ENCODE results near the gene WDR20.
A peak's percentile ranks its signal among the peaks of the same experiment; 100 is the strongest.
"Not testable (repeated sequence)": the region's sequence is repeated elsewhere in the genome, so short reads cannot be mapped to it uniquely, and the experiment has no call there.

WDR20 gene

GRCh38 chr14:102117852-102118251, 21.8 kb upstream of the WDR20 start:
- no peak overlapping the region for H3K4me3 ChIP-seq (ENCODE audit: low read length)
- TF ChIP-seq CTCF (IDR thresholded peaks at IDR 0.05; ENCODE audit: insufficient read depth, low read depth, low read length, missing control alignments): no peak
- no peak for DNase-seq (ENCODE audit: low read depth)

- no peak for TF ChIP-seq CTCF (IDR thresholded peaks at IDR 0.05; ENCODE audit: insufficient read depth, low read depth, low read length, missing control alignments)
- H3K4me3 ChIP-seq (ENCODE audit: low read length): no peak overlapping the region
- DNase-seq (ENCODE audit: low read depth): no peak
These were observed 18.8 kb upstream of the WDR20 start for GRCh38 chr14:102120888-102121287.

- no peak for TF ChIP-seq CTCF (IDR thresholded peaks at IDR 0.05; ENCODE audit: insufficient read depth, low read depth, low read length, missing control alignments)
- no peak overlapping the region for H3K4me3 ChIP-seq (ENCODE audit: low read length)
- DNase-seq (ENCODE audit: low read depth): no peak
These were observed 18.1 kb upstream of the WDR20 start for GRCh38 chr14:102121567-102121966.

GRCh38 chr14:102124419-102124818, 15.3 kb upstream of the WDR20 start:
- no peak for DNase-seq (ENCODE audit: low read depth)
- TF ChIP-seq CTCF (IDR thresholded peaks at IDR 0.05; ENCODE audit: insufficient read depth, low read depth, low read length, missing control alignments): no peak
- no peak overlapping the region for H3K4me3 ChIP-seq (ENCODE audit: low read length)

GRCh38 chr14:102125546-102125945, 14.2 kb upstream of the WDR20 start:
- no peak overlapping the region for H3K4me3 ChIP-seq (ENCODE audit: low read length)
- DNase-seq (ENCODE audit: low read depth): peak; percentile 65
- TF ChIP-seq CTCF (IDR thresholded peaks at IDR 0.05; ENCODE audit: insufficient read depth, low read depth, low read length, missing control alignments): no peak

- H3K4me3 ChIP-seq (ENCODE audit: low read length): no peak overlapping the region
- TF ChIP-seq CTCF (IDR thresholded peaks at IDR 0.05; ENCODE audit: insufficient read depth, low read depth, low read length, missing control alignments): no peak
- DNase-seq (ENCODE audit: low read depth): no peak
These were observed 12.8 kb upstream of the WDR20 start for GRCh38 chr14:102126807-102127455.

GRCh38 chr14:102131741-102132140, 8.0 kb upstream of the WDR20 start:
- TF ChIP-seq CTCF (IDR thresholded peaks at IDR 0.05; ENCODE audit: insufficient read depth, low read depth, low read length, missing control alignments): no peak
- H3K4me3 ChIP-seq (ENCODE audit: low read length): no peak overlapping the region
- peak; percentile 18 for DNase-seq (ENCODE audit: low read depth)

- not testable (repeated sequence) for H3K4me3 ChIP-seq (ENCODE audit: low read length); DNase-seq (ENCODE audit: low read depth)
These were observed 5.7 kb upstream of the WDR20 start for GRCh38 chr14:102134021-102134420.

- DNase-seq (ENCODE audit: low read depth); H3K4me3 ChIP-seq (ENCODE audit: low read length): not testable (repeated sequence)
These were observed 5.0 kb upstream of the WDR20 start for GRCh38 chr14:102134719-102135118.

GRCh38 chr14:102135456-102135855, 4.2 kb upstream of the WDR20 start:
- not testable (repeated sequence) for DNase-seq (ENCODE audit: low read depth); H3K4me3 ChIP-seq (ENCODE audit: low read length)
